Loucy (cell line): Measurements from ENCODE around the gene CCDC69.

Experiments used
- H2AFZ ChIP-seq: fragments of 200-600 bp; sonication (generic); 2 replicates; pipeline ENCODE4 v1.6.0; 2016; ENCODE audit warnings: antibody characterized with exemption, mild to moderate bottlenecking, low read length, moderate library complexity
- H3F3A ChIP-seq: fragments of 200-600 bp; 2 replicates; pipeline ENCODE4 v1.6.0; 2016; ENCODE audit warnings: antibody characterized with exemption, low read depth, mild to moderate bottlenecking
- H3K27me3 ChIP-seq: fragments of 200-600 bp; sonication (generic); 2 replicates; pipeline ENCODE4 v1.6.1; 2014; ENCODE audit warnings: low read length, mild to moderate bottlenecking; ENCODE audit not compliant: insufficient read depth, poor library complexity, severe bottlenecking
- H3K36me3 ChIP-seq: fragments of 200-600 bp; sonication (generic); 2 replicates; pipeline ENCODE4 v1.6.1; 2016; ENCODE audit warnings: low read length; ENCODE audit not compliant: insufficient read depth
- H3K4me1 ChIP-seq: fragments of 200-600 bp; sonication (generic); 2 replicates; pipeline ENCODE4 v1.5.1; 2014; ENCODE audit warnings: low read length, mild to moderate bottlenecking; ENCODE audit not compliant: insufficient read depth, poor library complexity, severe bottlenecking
- H3K4me2 ChIP-seq: fragments of 200-600 bp; sonication (generic); 2 replicates; pipeline ENCODE4 v1.6.0; 2014; ENCODE audit warnings: antibody characterized with exemption, low read length, low read depth, mild to moderate bottlenecking; ENCODE audit not compliant: poor library complexity, severe bottlenecking
- H3K4me3 ChIP-seq: fragments of 200-600 bp; sonication (generic); 2 replicates; pipeline ENCODE4 v1.5.1; 2014; ENCODE audit warnings: low read length, mild to moderate bottlenecking, mixed read lengths; ENCODE audit not compliant: poor library complexity, severe bottlenecking
- H3K79me2 ChIP-seq: fragments of 200-600 bp; sonication (generic); 2 replicates; pipeline ENCODE4 v1.6.1; 2014; ENCODE audit warnings: low read length; ENCODE audit not compliant: insufficient read depth
- H3K9ac ChIP-seq: fragments of 200-600 bp; sonication (generic); 2 replicates; pipeline ENCODE4 v1.6.0; 2014; ENCODE audit warnings: mild to moderate bottlenecking, low read depth, low read length, moderate library complexity; ENCODE audit not compliant: poor library complexity, severe bottlenecking
- H3K9me2 ChIP-seq: fragments of 200-600 bp; sonication (generic); replicated peaks from 2 replicates; pipeline ENCODE4 v1.6.1; 2016; ENCODE audit warnings: low read depth, low read length, mixed read lengths
- H3K9me3 ChIP-seq: fragments of 200-600 bp; sonication (generic); 2 replicates; pipeline ENCODE4 v1.6.1; 2014; ENCODE audit warnings: mild to moderate bottlenecking, antibody characterized with exemption, low read length, low read depth; ENCODE audit not compliant: insufficient read depth
- H4K20me1 ChIP-seq: fragments of 200-600 bp; sonication (generic); 2 replicates; pipeline ENCODE4 v1.6.0; 2014; ENCODE audit warnings: antibody characterized with exemption, low read length, mild to moderate bottlenecking; ENCODE audit not compliant: insufficient read depth, poor library complexity, severe bottlenecking
- EZH2phosphoT487 ChIP-seq: fragments of 200-600 bp; IDR thresholded peaks from 2 replicates; pipeline ENCODE4 v1.6.1; 2018; ENCODE audit warnings: antibody characterized with exemption, mild to moderate bottlenecking, moderate library complexity, borderline replicate concordance
- TF ChIP-seq, protein P1 (sequence below): fragments of 200-600 bp; sonication (generic); conservative IDR thresholded peaks from 2 replicates; pipeline ENCODE4 v1.5.1; 2014; ENCODE audit warnings: mild to moderate bottlenecking, antibody characterized with exemption, low read length

The CCDC69 gene

GRCh38 chr5:151186538-151186937 lies 37.4 kb downstream of the CCDC69 start:
- Histone ChIP-seq H3K9ac (no peak overlapping the region), H3K36me3 (peaks cover 34% of the 10 kb centered on the region; the same call in 1 of the 2 replicates), H3K9me3 (peaks cover 11% of the 10 kb centered on the region; the same call in 1 of the 2 replicates), H3K4me2 (no peak overlapping the region), H3F3A (no peaks in the 10 kb centered on the region), H2AFZ (no peak overlapping the region), H4K20me1 (no peaks in the 10 kb centered on the region), H3K27me3 (no peaks in the 10 kb centered on the region), H3K79me2 (no peaks in the 10 kb centered on the region), H3K4me3 (no peak overlapping the region), H3K4me1 (no peaks in the 10 kb centered on the region), H3K9me2 (no peaks in the 10 kb centered on the region)
- TF ChIP-seq EZH2phosphoT487, result no peak
- TF ChIP-seq, protein P1, sequence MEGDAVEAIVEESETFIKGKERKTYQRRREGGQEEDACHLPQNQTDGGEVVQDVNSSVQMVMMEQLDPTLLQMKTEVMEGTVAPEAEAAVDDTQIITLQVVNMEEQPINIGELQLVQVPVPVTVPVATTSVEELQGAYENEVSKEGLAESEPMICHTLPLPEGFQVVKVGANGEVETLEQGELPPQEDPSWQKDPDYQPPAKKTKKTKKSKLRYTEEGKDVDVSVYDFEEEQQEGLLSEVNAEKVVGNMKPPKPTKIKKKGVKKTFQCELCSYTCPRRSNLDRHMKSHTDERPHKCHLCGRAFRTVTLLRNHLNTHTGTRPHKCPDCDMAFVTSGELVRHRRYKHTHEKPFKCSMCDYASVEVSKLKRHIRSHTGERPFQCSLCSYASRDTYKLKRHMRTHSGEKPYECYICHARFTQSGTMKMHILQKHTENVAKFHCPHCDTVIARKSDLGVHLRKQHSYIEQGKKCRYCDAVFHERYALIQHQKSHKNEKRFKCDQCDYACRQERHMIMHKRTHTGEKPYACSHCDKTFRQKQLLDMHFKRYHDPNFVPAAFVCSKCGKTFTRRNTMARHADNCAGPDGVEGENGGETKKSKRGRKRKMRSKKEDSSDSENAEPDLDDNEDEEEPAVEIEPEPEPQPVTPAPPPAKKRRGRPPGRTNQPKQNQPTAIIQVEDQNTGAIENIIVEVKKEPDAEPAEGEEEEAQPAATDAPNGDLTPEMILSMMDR, result no peak

- no peaks in the 10 kb centered on the region for H4K20me1 ChIP-seq
- peaks cover 34% of the 10 kb centered on the region; the same call in 1 of the 2 replicates for H3K36me3 ChIP-seq
- H3K4me3 ChIP-seq, result no peak overlapping the region
- H3K4me2 ChIP-seq, result no peak overlapping the region
- H3K9ac ChIP-seq, result no peak overlapping the region
- H3K9me2 ChIP-seq, result no peaks in the 10 kb centered on the region
- no peaks in the 10 kb centered on the region for H3K4me1 ChIP-seq
- peaks cover 11% of the 10 kb centered on the region; the same call in 1 of the 2 replicates for H3K9me3 ChIP-seq
- H3K79me2 ChIP-seq, result no peaks in the 10 kb centered on the region
- no peaks in the 10 kb centered on the region for H3K27me3 ChIP-seq
- H2AFZ ChIP-seq, result no peak overlapping the region
- H3F3A ChIP-seq, result no peaks in the 10 kb centered on the region
- no peak for TF ChIP-seq EZH2phosphoT487
- TF ChIP-seq, protein P1, result no peak
These were observed 37.8 kb downstream of the CCDC69 start for GRCh38 chr5:151186052-151186451.

DNA sequence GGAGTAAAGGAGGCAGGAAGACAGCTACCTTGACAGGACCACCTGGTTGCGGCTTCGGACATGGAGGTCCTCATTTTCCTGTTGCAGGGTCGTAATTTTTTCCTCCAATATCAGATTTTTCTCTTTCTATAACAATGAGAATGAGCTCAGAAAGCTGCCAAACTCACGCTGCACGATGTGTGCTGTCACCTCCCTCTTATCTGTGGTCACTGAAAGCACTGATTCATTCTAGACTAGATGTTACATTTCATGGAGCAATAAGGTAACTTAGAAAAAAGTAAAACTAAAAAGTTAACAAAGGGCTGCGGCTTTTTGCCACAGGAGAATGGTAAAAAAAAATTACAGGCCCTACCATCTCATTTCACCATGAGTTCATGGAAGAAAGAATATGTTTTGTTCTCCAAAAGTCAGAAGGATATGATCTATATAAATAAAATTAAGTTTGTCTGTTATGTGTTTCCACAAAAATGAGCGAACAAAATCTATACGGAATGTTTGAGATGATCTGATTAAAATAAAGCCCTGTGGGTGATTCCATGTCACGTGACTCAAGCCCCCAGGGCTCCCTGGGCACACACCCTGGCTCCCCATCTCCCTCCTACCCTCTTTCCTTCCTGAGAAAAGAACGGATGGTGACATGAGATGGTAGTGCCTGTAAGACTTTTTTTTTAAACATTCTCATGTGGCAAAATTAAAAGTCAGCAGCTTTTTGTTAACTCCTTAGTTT lies 39.4 kb downstream of the CCDC69 start:
- Histone ChIP-seq H3K9me3 (peaks cover 9% of the 10 kb centered on the region; the same call in 1 of the 2 replicates), H3K9me2 (no peaks in the 10 kb centered on the region), H4K20me1 (no peaks in the 10 kb centered on the region), H2AFZ (no peak overlapping the region), H3K4me2 (no peak overlapping the region), H3K4me1 (no peaks in the 10 kb centered on the region), H3K9ac (no peak overlapping the region), H3F3A (no peaks in the 10 kb centered on the region), H3K79me2 (no peaks in the 10 kb centered on the region), H3K27me3 (no peaks in the 10 kb centered on the region), H3K4me3 (no peak overlapping the region), H3K36me3 (peaks cover 29% of the 10 kb centered on the region; the same call in 1 of the 2 replicates)
- TF ChIP-seq, protein P1, result no peak
- TF ChIP-seq EZH2phosphoT487, result no peak
